ENCODE data around the gene SNX2.

Gene SNX2

DNA sequence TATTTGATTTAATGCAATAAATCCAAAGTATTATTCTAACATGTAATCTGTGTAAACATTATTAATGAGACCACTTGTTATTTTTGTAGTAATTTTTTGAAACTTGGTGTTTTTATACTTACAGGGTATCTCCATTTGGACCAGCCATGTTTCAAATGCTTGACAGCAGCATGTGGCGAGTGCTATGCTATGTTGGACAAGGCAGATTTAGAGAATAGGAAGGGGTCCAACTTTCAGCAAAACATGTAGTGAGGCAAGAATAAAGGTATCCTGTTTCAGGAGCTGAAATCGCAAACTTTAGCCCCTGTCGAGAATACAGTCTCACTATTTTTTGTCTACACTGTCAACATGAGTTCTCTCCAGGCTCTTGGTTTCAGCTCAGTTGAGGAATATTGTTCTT, 104.2 kb downstream of the SNX2 start:
- DNase-seq (ENCODE audit: extremely low spot score) = no peak
- ChIA-PET CTCF (interaction anchor here (0.6 to 1.6 kb wide), 2 partner anchors 33 to 363 kb away, joined by 3 to 6 read pairs; no protein-coding TSS in a partner anchor), POLR2A (no interaction called here)
- TF ChIP-seq SUZ12 (IDR thresholded peaks at IDR 0.05) (no peak), ARNT (IDR thresholded peaks at IDR 0.05) (no peak), LEF1 (IDR thresholded peaks at IDR 0.05; ENCODE audit: borderline replicate concordance) (no peak), NFRKB (IDR thresholded peaks at IDR 0.05) (no peak), ZNF384 (IDR thresholded peaks at IDR 0.05) (no peak), TARDBP (IDR thresholded peaks at IDR 0.05) (no peak), CTBP1 (IDR thresholded peaks at IDR 0.05; ENCODE audit: borderline replicate concordance) (no peak), FOXA1 (IDR thresholded peaks at IDR 0.05) (no peak), BHLHE40 (IDR thresholded peaks at IDR 0.05; ENCODE audit: borderline replicate concordance) (no peak), L3MBTL2 (conservative IDR thresholded peaks at IDR 0.05) (no peak)
